ENCODE measurements around the gene NEK6. TPM values are rescaled to one million over a fixed set of nuclear protein-coding genes. Genes with fewer than 3 reads are reported as not detected.

Gene NEK6
- polyA plus RNA-seq, 2 of the 4 experiments (the other 2 are of a cell fraction) = 26.1 to 33.7 TPM

DNA sequence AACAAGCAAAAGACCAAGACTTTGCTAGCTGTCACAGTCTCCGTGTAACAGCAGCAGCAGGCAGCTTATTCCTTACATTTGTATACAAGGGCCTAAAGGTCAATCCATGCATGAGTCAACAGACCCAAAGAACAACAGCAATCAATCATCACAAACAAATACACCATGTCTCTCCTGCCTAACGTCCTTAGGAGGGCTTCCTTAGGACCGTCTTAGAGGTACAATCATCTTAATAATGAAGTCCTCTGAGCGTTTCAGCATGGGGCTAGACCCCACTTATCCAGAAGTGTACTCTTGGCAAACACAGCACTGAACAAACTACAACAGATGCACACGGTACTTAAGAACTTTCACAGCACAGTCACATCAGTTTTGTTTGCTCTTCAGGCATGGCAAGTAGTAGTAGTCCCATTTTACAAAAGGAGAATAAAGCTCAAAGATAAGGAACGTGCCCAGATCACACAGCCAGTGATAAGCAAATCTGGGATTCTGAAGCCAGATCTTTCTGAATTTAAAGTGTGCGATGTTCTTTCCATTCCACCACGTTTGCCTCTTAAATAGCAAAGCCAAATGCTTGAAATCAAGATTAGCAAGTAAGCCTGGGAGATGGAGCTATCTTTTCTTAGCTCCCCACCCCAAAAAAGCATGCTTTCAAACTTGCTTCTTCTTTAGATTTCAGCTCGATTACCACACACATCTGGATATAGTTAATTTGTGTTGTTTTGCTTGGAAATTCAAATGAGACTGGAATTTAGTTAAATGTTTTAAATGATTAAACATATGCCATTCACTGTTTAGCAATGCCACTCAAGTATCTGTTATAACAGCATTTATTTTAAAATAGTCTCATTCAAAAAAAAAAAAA lies 133.3 kb downstream of the NEK6 start (continued):
- TF ChIP-seq HDAC2 (IDR thresholded peaks at IDR 0.05) (no peak), FOXS1 (CRISPR knock-in tag; IDR thresholded peaks at IDR 0.05) (no peak)

GRCh38 chr9:124392254-124392870 lies 134.6 kb downstream of the NEK6 start:
- peak overlapping the region; percentile 64 for H3K4me2 ChIP-seq
- TF ChIP-seq EHF (CRISPR knock-in tag; IDR thresholded peaks at IDR 0.05) (no peak), CEBPB (IDR thresholded peaks at IDR 0.05) (peak in 1 of 2 experiments; percentile 64; a peak in 2 of 4 replicates)
- peak in 1 of 2 experiments; percentile 29 for DNase-seq (ENCODE audit: low read depth in 1 of 2, low spot score in 1 of 2)
- no peak for FAIRE-seq
- H3K4me3 ChIP-seq = 0 out of 3 replicates have a peak overlapping the region, but pooled peaks have one; percentile 6
- CTCF ChIA-PET = interaction anchor here (0.6 to 32.7 kb wide), 15 partner anchors 15 to 868 kb away, joined by 3 to 429 read pairs (median 4); partner anchors contain the start of gene PSMB7
- POLR2A ChIA-PET = interaction anchor here (1.1 to 1.2 kb wide), 2 partner anchors 8 to 10 kb away, joined by 3 read pairs; no protein-coding TSS in a partner anchor
- H3K9me3 ChIP-seq = no peaks in the 10 kb centered on the region
- 43% methylated on average over 12 of the region's 12 CpGs for WGBS (ENCODE audit: missing lambda C conversion rate)
- H3K27ac ChIP-seq = peak overlapping the region; percentile 68 to 84
- ATAC-seq = peak; percentile 17 to 30; a peak in 4 of 6 replicates
- peaks cover 75% of the 10 kb centered on the region for H3K4me1 ChIP-seq

- POLR2A ChIA-PET = interaction anchor here (1.1 kb wide), 1 partner anchor 7 kb away, joined by 3 read pairs; no protein-coding TSS in a partner anchor
- DNase-seq (ENCODE audit: low read depth in 1 of 2, low spot score in 1 of 2) (peak; percentile 87 to 89), ATAC-seq (peak; percentile 88), FAIRE-seq (peak; percentile 67)
- H3K27ac ChIP-seq = peak overlapping the region; percentile 68 to 84
- H3K9me3 ChIP-seq = no peaks in the 10 kb centered on the region
- H3K4me1 ChIP-seq = peaks cover 69% of the 10 kb centered on the region
- peak overlapping the region; percentile 64 for H3K4me2 ChIP-seq
- 0 out of 3 replicates have a peak overlapping the region, but pooled peaks have one; percentile 6 for H3K4me3 ChIP-seq
- CTCF ChIA-PET = interaction anchor here (0.7 to 32.7 kb wide), 17 partner anchors 8 to 342 kb away, joined by 3 to 429 read pairs (median 4); partner anchors contain the start of gene PSMB7
- WGBS (ENCODE audit: missing lambda C conversion rate) = 3% methylated on average over 9 of the region's 9 CpGs
- TF ChIP-seq CEBPB (IDR thresholded peaks at IDR 0.05) (peak in 1 of 2 experiments; percentile 71; a peak in 1 of 4 replicates), FOSL2 (IDR thresholded peaks at IDR 0.05) (peak; percentile 81), FOSL2 (CRISPR knock-in tag; IDR thresholded peaks at IDR 0.05) (peak; percentile 87), JUN (IDR thresholded peaks at IDR 0.05) (peak in 1 of 2 experiments; percentile 47; a peak in 1 of 5 replicates), RAD21 (conservative IDR thresholded peaks at IDR 0.05 in 1 of 2, IDR thresholded peaks at IDR 0.05 in 1 of 2) (peak; percentile 58 to 70; a peak in 4 of 5 replicates), RCOR1 (IDR thresholded peaks at IDR 0.05; ENCODE audit: low read depth, low read length) (no peak), SMC3 (IDR thresholded peaks at IDR 0.05) (peak; percentile 23; the same call in 1 of the 3 replicates), HOXB5 (CRISPR knock-in tag; IDR thresholded peaks at IDR 0.05) (peak; percentile 100), TP53 (CRISPR knock-in tag; IDR thresholded peaks at IDR 0.05) (no peak), JUNB (IDR thresholded peaks at IDR 0.05) (peak; percentile 68; the same call in 1 of the 2 replicates), ATOH8 (CRISPR knock-in tag; IDR thresholded peaks at IDR 0.05; ENCODE audit: low read depth) (no peak), EP300 (IDR thresholded peaks at IDR 0.05) (peak in 1 of 2 experiments; percentile 68; a peak in 2 of 5 replicates), MAZ (IDR thresholded peaks at IDR 0.05; ENCODE audit: borderline replicate concordance, low read depth, low read length) (no peak), GATA3 (IDR thresholded peaks at IDR 0.05; ENCODE audit: borderline replicate concordance) (peak; percentile 98), CTCF (IDR thresholded peaks at IDR 0.05) (peak; percentile 56), MAFK (IDR thresholded peaks at IDR 0.05; ENCODE audit: partially characterized antibody) (peak; percentile 88)
- TF ChIP-seq, protein P1, sequence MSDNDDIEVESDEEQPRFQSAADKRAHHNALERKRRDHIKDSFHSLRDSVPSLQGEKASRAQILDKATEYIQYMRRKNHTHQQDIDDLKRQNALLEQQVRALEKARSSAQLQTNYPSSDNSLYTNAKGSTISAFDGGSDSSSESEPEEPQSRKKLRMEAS (IDR thresholded peaks at IDR 0.05) = peak; percentile 81
- TF ChIP-seq, protein P2, sequence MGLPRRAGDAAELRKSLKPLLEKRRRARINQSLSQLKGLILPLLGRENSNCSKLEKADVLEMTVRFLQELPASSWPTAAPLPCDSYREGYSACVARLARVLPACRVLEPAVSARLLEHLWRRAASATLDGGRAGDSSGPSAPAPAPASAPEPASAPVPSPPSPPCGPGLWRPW (IDR thresholded peaks at IDR 0.05) = no peak
- TF ChIP-seq, protein P3, sequence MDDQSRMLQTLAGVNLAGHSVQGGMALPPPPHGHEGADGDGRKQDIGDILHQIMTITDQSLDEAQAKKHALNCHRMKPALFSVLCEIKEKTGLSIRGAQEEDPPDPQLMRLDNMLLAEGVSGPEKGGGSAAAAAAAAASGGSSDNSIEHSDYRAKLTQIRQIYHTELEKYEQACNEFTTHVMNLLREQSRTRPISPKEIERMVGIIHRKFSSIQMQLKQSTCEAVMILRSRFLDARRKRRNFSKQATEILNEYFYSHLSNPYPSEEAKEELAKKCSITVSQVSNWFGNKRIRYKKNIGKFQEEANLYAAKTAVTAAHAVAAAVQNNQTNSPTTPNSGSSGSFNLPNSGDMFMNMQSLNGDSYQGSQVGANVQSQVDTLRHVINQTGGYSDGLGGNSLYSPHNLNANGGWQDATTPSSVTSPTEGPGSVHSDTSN (IDR thresholded peaks at IDR 0.05) = peak; percentile 93
Measured at GRCh38 chr9:124392871-124393460, 135.2 kb downstream of the NEK6 start.
